HEK293T (cell line): ENCODE data around the gene GHR.

ENCODE experiments used
- CTCF ChIA-PET: fragments of 350-600 bp; formaldehyde crosslinking; extraction: SDS; loops from one replicate; lab custom pipeline; 2021; ENCODE audit warnings: antibody characterized with exemption, inconsistent platforms; lab: Yijun Ruan, JAX
- POLR2A ChIA-PET: fragments of 350-600 bp; formaldehyde crosslinking; extraction: SDS; loops from one replicate; lab custom pipeline; 2020; ENCODE audit warnings: antibody characterized with exemption, inconsistent platforms; lab: Yijun Ruan, JAX
- DNase-seq: peaks from one replicate; pipeline ENCODE4 v3.0.0; 2012; ENCODE audit warnings: mixed read lengths; ENCODE audit errors: extremely low spot score
- ARNT ChIP-seq: fragments of 450-650 bp; IDR thresholded peaks from 2 replicates; pipeline ENCODE4 v1.6.1; 2017; ENCODE audit warnings: mild to moderate bottlenecking
- BHLHE40 ChIP-seq: fragments of 450-650 bp; IDR thresholded peaks from 2 replicates; pipeline ENCODE4 v1.6.1; 2016; ENCODE audit warnings: mild to moderate bottlenecking, moderate library complexity, borderline replicate concordance
- CTBP1 ChIP-seq: fragments of 450-650 bp; IDR thresholded peaks from 2 replicates; pipeline ENCODE4 v1.6.1; 2016; ENCODE audit warnings: borderline replicate concordance
- ELF4 ChIP-seq: fragments of 450-650 bp; IDR thresholded peaks from 2 replicates; pipeline ENCODE4 v1.6.1; 2017; ENCODE audit warnings: antibody characterized with exemption
- FOXA1 ChIP-seq: fragments of 450-650 bp; IDR thresholded peaks from 2 replicates; pipeline ENCODE4 v1.6.1; 2016; ENCODE audit warnings: mild to moderate bottlenecking
- FOXK2 ChIP-seq: fragments of 450-650 bp; IDR thresholded peaks from 2 replicates; pipeline ENCODE4 v1.6.1; 2016; ENCODE audit warnings: mild to moderate bottlenecking
- FOXM1 ChIP-seq: fragments of 450-650 bp; IDR thresholded peaks from 2 replicates; pipeline ENCODE4 v1.6.1; 2017; ENCODE audit warnings: mild to moderate bottlenecking, borderline replicate concordance
- HDGF ChIP-seq: fragments of 450-650 bp; IDR thresholded peaks from 2 replicates; pipeline ENCODE4 v1.6.1; 2017; ENCODE audit warnings: antibody characterized with exemption, borderline replicate concordance
- L3MBTL2 ChIP-seq: fragments of 450-650 bp; conservative IDR thresholded peaks from 2 replicates; pipeline ENCODE4 v1.6.1; 2016; ENCODE audit warnings: mild to moderate bottlenecking
- LEF1 ChIP-seq: fragments of 450-650 bp; IDR thresholded peaks from 2 replicates; pipeline ENCODE4 v1.6.1; 2017; ENCODE audit warnings: mild to moderate bottlenecking, borderline replicate concordance
- NFRKB ChIP-seq: fragments of 450-650 bp; IDR thresholded peaks from 2 replicates; pipeline ENCODE4 v1.6.1; 2016; ENCODE audit warnings: mild to moderate bottlenecking, moderate library complexity
- PKNOX1 ChIP-seq: fragments of 450-650 bp; IDR thresholded peaks from 2 replicates; pipeline ENCODE4 v1.6.1; 2016
- SP1 ChIP-seq: fragments of 450-650 bp; IDR thresholded peaks from 2 replicates; pipeline ENCODE4 v1.6.1; 2017
- SUZ12 ChIP-seq: fragments of 450-650 bp; IDR thresholded peaks from 2 replicates; pipeline ENCODE4 v1.6.1; 2016; ENCODE audit warnings: mild to moderate bottlenecking
- TARDBP ChIP-seq: fragments of 450-650 bp; IDR thresholded peaks from 2 replicates; pipeline ENCODE4 v1.6.1; 2016
- ZNF384 ChIP-seq: fragments of 450-650 bp; IDR thresholded peaks from 2 replicates; pipeline ENCODE4 v1.6.1; 2016

GHR gene

GRCh38 chr5:42392917-42393316, 30.3 kb upstream of the GHR start:
- TF ChIP-seq CTBP1 = no peak
- TF ChIP-seq ELF4 = no peak
- no peak for TF ChIP-seq TARDBP
- TF ChIP-seq L3MBTL2 = no peak
- TF ChIP-seq ZNF384 = no peak
- no peak for TF ChIP-seq SP1
- TF ChIP-seq HDGF = no peak
- no peak for TF ChIP-seq PKNOX1
- no peak for TF ChIP-seq LEF1
- no peak for DNase-seq
- POLR2A ChIA-PET = no interaction called here
- CTCF ChIA-PET = no interaction called here

- ChIA-PET CTCF (no interaction called here), POLR2A (no interaction called here)
- TF ChIP-seq TARDBP (no peak), FOXK2 (no peak), LEF1 (no peak), BHLHE40 (no peak), ZNF384 (no peak), L3MBTL2 (no peak), CTBP1 (no peak), HDGF (no peak), ARNT (no peak), NFRKB (no peak), SP1 (no peak), SUZ12 (no peak), FOXM1 (no peak)
- DNase-seq = no peak
These were observed 27.1 kb upstream of the GHR start for GRCh38 chr5:42396111-42396510.

- DNase-seq = no peak
- ChIA-PET CTCF (no interaction called here), POLR2A (no interaction called here)
- TF ChIP-seq LEF1 = no peak
- TF ChIP-seq L3MBTL2 = no peak
- TF ChIP-seq NFRKB = no peak
- TF ChIP-seq BHLHE40 = no peak
- no peak for TF ChIP-seq SUZ12
- TF ChIP-seq ELF4 = no peak
- no peak for TF ChIP-seq ARNT
- TF ChIP-seq FOXA1 = no peak
- no peak for TF ChIP-seq PKNOX1
- no peak for TF ChIP-seq SP1
- no peak for TF ChIP-seq FOXM1
- TF ChIP-seq ZNF384 = no peak
- TF ChIP-seq FOXK2 = no peak
- TF ChIP-seq HDGF = no peak
- TF ChIP-seq TARDBP = no peak
- TF ChIP-seq CTBP1 = no peak
These were observed 26.0 kb upstream of the GHR start for GRCh38 chr5:42397267-42397666.

- POLR2A ChIA-PET = no interaction called here
- no peak for DNase-seq
- TF ChIP-seq L3MBTL2 (no peak), PKNOX1 (no peak), FOXK2 (no peak), SP1 (no peak), HDGF (no peak), FOXA1 (no peak), FOXM1 (no peak), CTBP1 (no peak), LEF1 (no peak), ARNT (no peak), ELF4 (no peak), NFRKB (no peak), TARDBP (no peak), BHLHE40 (no peak), ZNF384 (no peak)
- CTCF ChIA-PET = no interaction called here
These were observed 23.5 kb upstream of the GHR start for GRCh38 chr5:42399702-42400101.

GRCh38 chr5:42400474-42400873, 22.8 kb upstream of the GHR start:
- ChIA-PET CTCF (no interaction called here), POLR2A (no interaction called here)
- TF ChIP-seq NFRKB (no peak), LEF1 (no peak), CTBP1 (no peak), SUZ12 (no peak), FOXA1 (no peak), TARDBP (no peak), ZNF384 (no peak), FOXK2 (no peak), BHLHE40 (no peak), SP1 (no peak), FOXM1 (no peak), ARNT (no peak), HDGF (no peak), PKNOX1 (no peak), L3MBTL2 (no peak), ELF4 (no peak)
- no peak for DNase-seq

- DNase-seq = no peak
- TF ChIP-seq PKNOX1 (no peak), TARDBP (no peak), ELF4 (no peak), FOXK2 (no peak), SP1 (no peak), ARNT (no peak), ZNF384 (no peak), NFRKB (no peak), SUZ12 (no peak), HDGF (no peak), CTBP1 (no peak), BHLHE40 (no peak), LEF1 (no peak), FOXA1 (no peak)
- CTCF ChIA-PET = no interaction called here
- POLR2A ChIA-PET = no interaction called here
These were observed 20.0 kb upstream of the GHR start for GRCh38 chr5:42403236-42403635.
